Activated T-helper 1 cell treated with Interleukin-2 at 50 U/mL for 16 hours (primary cell): ENCODE results near the gene NFXL1.
A peak's percentile ranks its signal among the peaks of the same experiment; 100 is the strongest.
"Not testable (repeated sequence)": the region's sequence is repeated elsewhere in the genome, so short reads cannot be mapped to it uniquely, and the experiment has no call there.

Experiments
- DNase-seq: peaks from one replicate; pipeline ENCODE4 v3.0.0-alpha.2; 2020; ENCODE audit warnings: low read depth

NFXL1 gene

GRCh38 chr4:47914220-47914925 is at the start of gene NFXL1:
NFXL1 (minus strand) TSS chr4:47914583; CDS start chr4:47914203, 380 bp downstream.
- peak; percentile 91 for DNase-seq

DNA sequence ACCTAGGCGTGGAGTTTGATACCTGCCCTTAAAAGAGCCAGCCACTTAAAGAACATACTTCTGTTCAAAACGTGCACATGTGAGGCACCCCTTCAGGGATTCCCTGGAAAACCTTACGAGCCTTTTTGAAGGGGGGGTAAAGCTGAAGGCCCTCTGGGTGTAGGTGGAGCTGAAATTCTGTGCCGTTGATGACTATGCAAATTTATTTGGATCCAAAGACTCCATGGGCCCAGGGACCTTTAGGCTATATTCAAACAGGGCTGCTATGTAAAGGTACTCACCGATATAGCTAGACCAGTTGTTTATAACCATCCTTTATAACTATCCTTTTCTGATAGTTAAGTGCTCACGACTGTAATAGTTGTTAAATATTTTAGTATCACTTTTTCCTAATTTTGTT is 40.3 kb upstream of the NFXL1 start:
- DNase-seq, result no peak

GRCh38 chr4:47954245-47954644 is 39.9 kb upstream of the NFXL1 start:
- DNase-seq, result no peak

DNA sequence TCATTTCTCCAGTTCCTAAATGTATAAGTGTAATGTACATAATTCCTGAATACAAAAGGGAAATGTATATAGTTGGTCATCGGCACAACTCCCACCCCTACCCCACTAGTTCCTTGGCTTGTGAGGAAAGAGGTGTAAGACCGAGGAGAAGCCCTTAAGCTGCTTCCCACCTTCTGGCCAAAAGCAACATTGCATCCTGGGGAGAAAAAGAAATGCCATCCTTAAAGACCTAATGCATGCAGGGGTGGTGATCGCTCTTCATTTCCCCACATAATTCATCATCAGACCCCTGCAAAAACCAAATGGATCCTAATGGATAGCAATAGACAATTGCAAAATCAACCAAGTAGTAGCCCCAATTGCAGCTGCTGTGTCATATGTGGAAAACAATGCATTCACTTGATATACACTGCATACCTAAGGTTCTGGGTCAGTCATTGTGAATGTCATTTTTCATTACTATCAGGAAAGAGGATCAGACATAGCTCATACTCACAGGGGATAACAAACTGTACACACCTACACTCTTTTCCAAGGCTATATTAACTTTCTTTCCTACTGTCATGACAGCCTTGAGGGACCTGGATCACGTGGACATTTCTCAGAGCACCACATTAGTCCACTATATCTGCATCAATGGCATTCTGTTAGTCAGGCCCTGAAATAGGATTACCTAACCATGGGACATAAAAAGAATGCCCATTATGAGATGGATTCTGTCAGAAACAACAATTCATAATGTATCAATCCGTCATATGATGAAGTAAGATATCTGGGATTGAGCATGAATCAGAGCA is 31.7 kb upstream of the NFXL1 start:
- DNase-seq, result no peak

DNA sequence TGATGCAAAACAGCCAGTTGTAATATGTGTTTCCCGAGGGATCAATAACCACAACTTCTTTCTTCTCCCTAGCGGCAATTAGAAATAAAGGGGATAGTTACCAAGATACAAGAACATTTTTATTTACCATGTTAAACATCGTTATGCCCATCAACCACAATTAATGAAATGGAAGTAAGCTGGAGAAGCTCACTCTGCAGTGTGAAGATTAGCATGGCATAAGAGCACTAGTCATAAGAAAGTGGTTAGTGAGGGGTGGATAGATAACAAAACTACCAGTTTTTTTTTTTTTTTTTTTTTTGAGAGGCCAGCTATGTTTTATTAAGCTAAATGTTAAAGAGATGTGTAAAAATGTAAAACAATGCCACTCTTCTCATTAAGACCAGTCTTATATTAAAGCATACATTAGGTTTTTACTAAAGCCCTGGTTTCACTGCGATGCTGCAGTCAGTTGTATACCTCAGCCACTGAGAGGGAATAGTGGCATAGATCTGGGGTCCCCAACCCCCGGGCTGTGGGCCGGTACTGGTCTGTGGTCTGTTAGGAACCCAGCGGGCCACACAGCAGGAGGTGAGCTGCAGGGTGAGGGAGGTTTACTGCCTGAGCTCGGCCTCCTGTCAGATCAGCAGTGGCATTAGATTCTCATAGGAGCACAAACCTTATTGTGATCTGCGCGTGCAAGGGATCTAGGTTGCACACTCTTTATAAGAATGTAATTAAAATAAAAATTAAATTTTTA is 27.9 kb upstream of the NFXL1 start:
- DNase-seq, result no peak

GRCh38 chr4:47939456-47939855 is 25.1 kb upstream of the NFXL1 start:
- no peak for DNase-seq

GRCh38 chr4:47936336-47936735 is 22.0 kb upstream of the NFXL1 start:
- DNase-seq, result no peak

GRCh38 chr4:47933840-47934239 is 19.5 kb upstream of the NFXL1 start:
- no peak for DNase-seq

DNA sequence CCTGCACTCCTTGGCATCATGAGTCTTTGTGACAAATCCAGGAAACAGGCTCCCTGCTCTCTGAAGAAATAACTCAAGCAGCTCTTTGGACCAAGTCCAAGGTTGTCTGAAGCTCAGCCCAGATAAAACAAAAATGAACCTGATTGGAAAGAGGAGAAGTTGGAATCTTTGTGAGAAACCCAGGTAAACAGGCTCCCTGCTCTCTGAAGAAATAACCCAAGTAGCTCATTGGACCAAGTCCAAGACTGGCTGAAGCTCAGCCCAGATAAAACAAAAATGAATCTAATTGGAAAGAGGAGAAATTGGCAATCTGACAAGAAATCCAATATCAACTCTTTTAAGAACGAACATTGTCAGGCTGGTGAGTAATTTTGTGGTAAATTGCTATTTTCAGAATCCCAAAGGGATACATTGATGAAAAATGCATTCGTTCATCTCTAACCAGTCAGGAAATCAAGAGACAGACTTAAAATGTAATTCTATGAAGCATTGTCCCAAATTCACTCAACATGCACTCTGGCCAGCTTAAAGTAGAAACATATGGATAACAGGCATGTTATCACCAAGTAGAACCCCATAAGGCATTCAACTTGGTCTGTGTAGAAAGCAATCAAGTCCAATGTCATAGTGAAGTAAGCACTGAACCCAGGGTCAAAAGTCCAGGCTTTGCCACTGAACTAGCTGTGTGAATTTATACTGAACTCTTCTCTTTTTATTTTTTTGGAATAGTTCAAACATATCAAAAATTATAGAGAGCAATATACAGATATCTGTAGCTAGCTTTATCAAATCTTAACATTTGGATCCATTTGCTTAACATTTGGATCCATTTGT is 16.8 kb upstream of the NFXL1 start:
- DNase-seq, result no peak

GRCh38 chr4:47929682-47930201 is 15.4 kb upstream of the NFXL1 start:
- no peak for DNase-seq

DNA sequence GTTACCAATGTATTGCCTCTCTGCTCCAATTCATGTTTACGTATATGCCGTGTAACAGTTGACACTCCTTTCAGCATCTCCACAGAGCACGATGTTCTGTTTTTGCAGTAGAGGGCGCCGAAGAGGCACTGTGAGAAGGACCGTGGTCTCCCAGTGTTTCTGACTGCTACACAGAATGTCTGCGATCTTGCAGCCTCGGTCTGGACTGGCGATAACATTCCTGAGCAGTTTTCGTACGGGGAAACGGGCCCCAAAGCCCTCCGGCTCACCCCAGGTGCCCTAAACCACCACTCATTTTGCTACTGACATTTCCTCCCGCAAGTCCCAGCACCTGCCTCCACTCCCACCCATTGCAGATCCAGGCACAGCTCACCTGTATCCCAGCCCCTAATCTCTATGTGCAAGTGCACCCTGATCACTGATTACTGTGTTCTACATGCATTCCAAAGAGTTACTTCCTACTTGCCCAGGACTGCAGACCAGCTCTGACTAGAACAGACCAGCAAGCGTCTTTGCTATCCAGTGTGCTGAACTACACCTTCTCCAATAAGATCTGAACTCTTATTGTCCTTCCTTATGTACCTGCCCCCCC is 12.4 kb upstream of the NFXL1 start:
- DNase-seq, result peak; percentile 14

GRCh38 chr4:47923261-47923608 is 8.9 kb upstream of the NFXL1 start:
- DNase-seq, result not testable (repeated sequence)

DNA sequence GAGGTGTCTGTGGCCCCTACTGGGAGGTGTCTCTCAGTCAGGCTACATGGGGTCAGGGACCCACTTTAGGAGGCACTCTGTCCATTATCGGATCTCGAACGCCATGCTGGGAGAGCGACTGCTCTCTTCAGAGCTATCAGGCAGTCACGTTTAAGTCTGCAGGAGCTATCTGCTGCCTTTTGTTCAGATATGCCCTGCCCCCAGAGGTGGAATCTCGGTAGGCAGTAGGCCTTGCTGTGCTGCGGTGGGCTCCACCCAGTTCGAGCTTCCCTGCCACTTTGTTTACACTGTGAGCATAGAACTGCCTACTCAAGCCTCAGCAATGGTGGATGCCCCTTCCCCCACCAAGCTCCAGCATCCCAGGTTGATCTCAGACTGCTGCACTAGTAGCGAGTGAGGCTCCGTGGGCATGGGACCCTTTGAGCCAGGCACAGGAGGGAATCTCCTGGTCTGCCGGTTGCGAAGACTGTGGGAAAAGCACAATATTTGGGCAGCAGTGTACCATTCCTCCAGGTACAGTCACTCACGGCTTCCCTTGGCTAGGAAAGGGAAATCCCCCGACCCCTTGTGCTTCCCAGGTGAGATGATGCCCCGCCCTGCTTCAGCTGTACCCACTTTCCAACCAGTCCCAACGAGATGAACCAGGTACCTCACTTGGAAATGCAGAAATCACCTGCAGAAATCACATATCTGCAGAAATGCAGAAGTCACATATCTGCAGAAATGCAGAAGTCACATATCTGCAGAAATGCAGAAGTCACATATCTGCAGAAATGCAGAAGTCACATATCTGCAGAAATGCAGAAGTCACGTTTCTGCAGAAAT is 8.3 kb upstream of the NFXL1 start:
- DNase-seq, result not testable (repeated sequence)

GRCh38 chr4:47917163-47917562 is 2.8 kb upstream of the NFXL1 start:
- DNase-seq, result not testable (repeated sequence)

DNA sequence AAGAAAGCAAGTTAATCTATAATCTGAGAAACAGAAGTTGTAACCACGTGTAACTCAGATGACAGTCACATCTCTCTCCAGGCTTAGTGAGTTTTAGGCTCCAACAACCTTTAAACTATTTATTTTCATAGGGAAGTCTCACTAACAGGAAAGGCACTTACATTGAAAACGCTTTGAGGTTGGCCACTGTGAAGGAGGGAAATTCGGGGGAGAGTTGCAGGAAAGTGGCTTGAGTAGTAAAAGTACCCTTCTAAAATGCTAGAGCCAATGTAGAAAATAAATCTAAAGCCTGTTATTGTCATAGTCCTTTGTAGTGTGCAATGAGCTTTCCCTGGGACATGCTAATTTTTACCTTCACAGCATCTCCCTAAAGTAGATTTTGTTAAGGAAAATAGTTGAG is 995 bp upstream of the NFXL1 start:
- no peak for DNase-seq

DNA sequence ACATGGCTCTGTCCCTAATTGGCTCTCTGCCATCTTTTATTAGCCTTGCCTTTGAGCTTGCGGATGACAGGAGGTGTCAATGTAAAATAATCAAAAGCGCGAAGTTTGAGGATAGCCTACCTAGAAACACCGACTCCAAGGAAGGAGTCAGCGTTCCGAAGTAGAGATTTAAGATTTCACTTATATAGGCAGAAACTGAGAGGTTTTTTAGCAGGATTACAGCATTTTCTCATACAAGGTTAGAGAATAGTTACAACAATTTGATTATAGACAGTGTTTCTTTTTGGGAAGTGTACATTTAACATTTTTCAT is 499 bp upstream of the NFXL1 start:
- DNase-seq, result no peak

- DNase-seq, result peak; percentile 6
Measured at GRCh38 chr4:47913861-47914219, 543 bp downstream of the NFXL1 start.

DNA sequence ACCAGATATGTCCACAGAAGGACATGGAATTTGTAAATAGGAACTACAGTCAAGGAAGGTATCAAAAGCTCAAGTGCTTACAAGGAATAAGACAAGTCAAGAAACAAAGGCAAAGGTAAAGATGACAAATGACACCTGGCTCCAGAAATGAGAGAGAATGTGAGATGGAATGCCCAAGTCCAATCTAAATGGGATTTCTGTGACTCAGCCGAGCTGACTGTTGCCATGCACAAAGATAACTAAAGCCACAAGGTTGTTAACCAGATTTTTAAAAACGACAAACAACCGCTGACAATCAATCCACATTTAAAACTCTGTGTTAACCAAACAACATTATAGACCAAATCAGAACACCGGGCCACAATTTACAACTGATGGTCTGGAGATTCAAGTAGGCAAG is 1.1 kb downstream of the NFXL1 start:
- DNase-seq, result no peak

- DNase-seq, result no peak
Measured at GRCh38 chr4:47907089-47907646, 7.2 kb downstream of the NFXL1 start.

- no peak for DNase-seq
Measured at GRCh38 chr4:47899639-47900038, 14.7 kb downstream of the NFXL1 start.
